Keratinocyte (primary cell): ENCODE results near the gene RMND5B.

Experiments
- EZH2 ChIP-seq: IDR thresholded peaks from one replicate; pipeline ENCODE4 v1.6.1; 2012; ENCODE audit warnings: inconsistent platforms, mild to moderate bottlenecking, low read length, moderate library complexity
- TF ChIP-seq, protein P1 (sequence below), 3 experiments: IDR thresholded peaks in 1 of 3; conservative IDR thresholded peaks in 1 of 3; optimal IDR thresholded peaks in 1 of 3; 2 replicates in 2 of 3; 3 replicates in 1 of 3; pipeline versions ENCODE3 to v1.5.1; 2011; ENCODE audit warnings: low read length in 3 of 3, mild to moderate bottlenecking in 3 of 3, moderate library complexity in 2 of 3, control low read depth in 1 of 3, inconsistent platforms in 1 of 3; ENCODE audit not compliant: insufficient read depth in 2 of 3; ENCODE audit errors: extremely low read depth in 1 of 3

- TF ChIP-seq, protein P1, sequence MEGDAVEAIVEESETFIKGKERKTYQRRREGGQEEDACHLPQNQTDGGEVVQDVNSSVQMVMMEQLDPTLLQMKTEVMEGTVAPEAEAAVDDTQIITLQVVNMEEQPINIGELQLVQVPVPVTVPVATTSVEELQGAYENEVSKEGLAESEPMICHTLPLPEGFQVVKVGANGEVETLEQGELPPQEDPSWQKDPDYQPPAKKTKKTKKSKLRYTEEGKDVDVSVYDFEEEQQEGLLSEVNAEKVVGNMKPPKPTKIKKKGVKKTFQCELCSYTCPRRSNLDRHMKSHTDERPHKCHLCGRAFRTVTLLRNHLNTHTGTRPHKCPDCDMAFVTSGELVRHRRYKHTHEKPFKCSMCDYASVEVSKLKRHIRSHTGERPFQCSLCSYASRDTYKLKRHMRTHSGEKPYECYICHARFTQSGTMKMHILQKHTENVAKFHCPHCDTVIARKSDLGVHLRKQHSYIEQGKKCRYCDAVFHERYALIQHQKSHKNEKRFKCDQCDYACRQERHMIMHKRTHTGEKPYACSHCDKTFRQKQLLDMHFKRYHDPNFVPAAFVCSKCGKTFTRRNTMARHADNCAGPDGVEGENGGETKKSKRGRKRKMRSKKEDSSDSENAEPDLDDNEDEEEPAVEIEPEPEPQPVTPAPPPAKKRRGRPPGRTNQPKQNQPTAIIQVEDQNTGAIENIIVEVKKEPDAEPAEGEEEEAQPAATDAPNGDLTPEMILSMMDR (optimal IDR thresholded peaks at IDR 0.05 in 1 of 3, IDR thresholded peaks at IDR 0.05 in 1 of 3, conservative IDR thresholded peaks at IDR 0.05 in 1 of 3; ENCODE audit: extremely low read depth in 1 of 3, insufficient read depth in 2 of 3, low read length in 3 of 3): no peak
- no peak for TF ChIP-seq EZH2
Observed at GRCh38 chr5:178170455-178170854, 39.6 kb downstream of the RMND5B start.
